A673 (cell line): ENCODE measurements around the gene TBC1D5. TPM values are rescaled to one million over a fixed set of nuclear protein-coding genes. Genes with fewer than 3 reads are reported as not detected.
"Not testable (repeated sequence)": the region's sequence is repeated elsewhere in the genome, so short reads cannot be mapped to it uniquely, and the experiment has no call there.

Source experiments
- BruUV-seq: library from RNA; stranded (reverse); fragments of 400-500 nt; replicated peaks from 2 replicates; lab custom pipeline; 2021; lab: Mats Ljungman, UMichigan
- CTCF ChIA-PET: fragments of 300-600 bp; sonication (Branson Sonifier 250); formaldehyde crosslinking; loops from one replicate; lab custom pipeline; 2022; ENCODE audit warnings: antibody characterized with exemption; lab: Charles Lee
- POLR2A ChIA-PET: fragments of 300-600 bp; sonication (Branson Sonifier 250); formaldehyde crosslinking; loops from one replicate; lab custom pipeline; 2022; ENCODE audit warnings: antibody characterized with exemption; ENCODE audit not compliant: low non-redundant PET; lab: Charles Lee
- DNase-seq: peaks from one replicate; pipeline ENCODE4 v3.0.0-alpha.2; 2015; ENCODE audit warnings: low spot score
- H3K27ac ChIP-seq: fragments of 200-600 bp; sonication (generic); 2 replicates; pipeline ENCODE4 v1.5.1; 2016; ENCODE audit warnings: mixed run types, low read depth, mild to moderate bottlenecking, mixed read lengths, antibody characterized with exemption, low read length; ENCODE audit not compliant: poor library complexity, severe bottlenecking
- H3K27me3 ChIP-seq: fragments of 200-600 bp; sonication (generic); replicated peaks from 2 replicates; pipeline ENCODE4 v1.6.1; 2017; ENCODE audit warnings: mixed run types, low read depth, mild to moderate bottlenecking, mixed read lengths, antibody characterized with exemption, low read length; ENCODE audit not compliant: insufficient read depth, poor library complexity
- H3K36me3 ChIP-seq: fragments of 200-600 bp; sonication (generic); 2 replicates; pipeline ENCODE4 v1.6.1; 2016; ENCODE audit warnings: mixed run types, mild to moderate bottlenecking, mixed read lengths, antibody characterized with exemption, low read length; ENCODE audit not compliant: insufficient read depth, poor library complexity, severe bottlenecking
- H3K4me1 ChIP-seq: fragments of 200-600 bp; sonication (generic); 2 replicates; pipeline ENCODE4 v1.6.1; 2017; ENCODE audit warnings: mixed run types, mild to moderate bottlenecking, mixed read lengths, antibody characterized with exemption, low read length; ENCODE audit not compliant: insufficient read depth, poor library complexity, severe bottlenecking
- H3K4me3 ChIP-seq: fragments of 200-600 bp; sonication (generic); 2 replicates; pipeline ENCODE4 v1.5.1; 2016; ENCODE audit warnings: low read depth, mixed run types, mild to moderate bottlenecking, mixed read lengths, low read length; ENCODE audit not compliant: poor library complexity, severe bottlenecking
- H3K9me3 ChIP-seq: fragments of 200-600 bp; sonication (generic); 2 replicates; pipeline ENCODE4 v1.6.1; 2016; ENCODE audit warnings: mixed run types, low read depth, mild to moderate bottlenecking, mixed read lengths, antibody characterized with exemption, low read length; ENCODE audit not compliant: poor library complexity, severe bottlenecking
- EZH2 ChIP-seq: fragments of 200-600 bp; sonication (generic); IDR thresholded peaks from 2 replicates; pipeline ENCODE4 v1.6.1; 2017; ENCODE audit warnings: borderline replicate concordance, low read depth, mild to moderate bottlenecking, mixed read lengths, antibody characterized with exemption, low read length; ENCODE audit not compliant: poor library complexity, severe bottlenecking
- intact Hi-C: fragments of 100-400 bp; cut with micrococcal nuclease; formaldehyde crosslinking; loops from one replicate; pipeline ENCODE4 v1.10.0; 2022; ENCODE audit not compliant: unreplicated experiment
- total RNA-seq: library from RNA; stranded (reverse); gene quantifications from 2 replicates; pipeline ENCODE4 v1.2.3, GENCODE V29; 2021
- TF ChIP-seq, protein P1 (sequence below): fragments of 300-800, 200-600 bp; sonication (generic); conservative IDR thresholded peaks from 2 replicates; pipeline ENCODE4 v1.5.1; 2017; ENCODE audit warnings: low read depth, mild to moderate bottlenecking, antibody characterized with exemption, low read length, moderate library complexity, mixed read lengths

TBC1D5 gene
- total RNA-seq, 1 experiment from 2014 or later = 40.7 TPM

GRCh38 chr3:17398959-17399551 lies 343.4 kb downstream of the TBC1D5 start:
- intact Hi-C loops = no loop called here
- H3K27me3 ChIP-seq = no peaks in the 10 kb centered on the region
- BruUV-seq = no TSS peak
- no peak overlapping the region for H3K27ac ChIP-seq
- CTCF ChIA-PET = no interaction called here
- DNase-seq = no peak
- H3K36me3 ChIP-seq = no peaks in the 10 kb centered on the region
- H3K4me1 ChIP-seq = no peaks in the 10 kb centered on the region
- no peak overlapping the region for H3K4me3 ChIP-seq
- no peaks in the 10 kb centered on the region for H3K9me3 ChIP-seq
- POLR2A ChIA-PET = no interaction called here
- TF ChIP-seq EZH2 = no peak
- TF ChIP-seq, protein P1, sequence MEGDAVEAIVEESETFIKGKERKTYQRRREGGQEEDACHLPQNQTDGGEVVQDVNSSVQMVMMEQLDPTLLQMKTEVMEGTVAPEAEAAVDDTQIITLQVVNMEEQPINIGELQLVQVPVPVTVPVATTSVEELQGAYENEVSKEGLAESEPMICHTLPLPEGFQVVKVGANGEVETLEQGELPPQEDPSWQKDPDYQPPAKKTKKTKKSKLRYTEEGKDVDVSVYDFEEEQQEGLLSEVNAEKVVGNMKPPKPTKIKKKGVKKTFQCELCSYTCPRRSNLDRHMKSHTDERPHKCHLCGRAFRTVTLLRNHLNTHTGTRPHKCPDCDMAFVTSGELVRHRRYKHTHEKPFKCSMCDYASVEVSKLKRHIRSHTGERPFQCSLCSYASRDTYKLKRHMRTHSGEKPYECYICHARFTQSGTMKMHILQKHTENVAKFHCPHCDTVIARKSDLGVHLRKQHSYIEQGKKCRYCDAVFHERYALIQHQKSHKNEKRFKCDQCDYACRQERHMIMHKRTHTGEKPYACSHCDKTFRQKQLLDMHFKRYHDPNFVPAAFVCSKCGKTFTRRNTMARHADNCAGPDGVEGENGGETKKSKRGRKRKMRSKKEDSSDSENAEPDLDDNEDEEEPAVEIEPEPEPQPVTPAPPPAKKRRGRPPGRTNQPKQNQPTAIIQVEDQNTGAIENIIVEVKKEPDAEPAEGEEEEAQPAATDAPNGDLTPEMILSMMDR = no peak

- H3K4me3 ChIP-seq = no peak overlapping the region
- H3K9me3 ChIP-seq = no peaks in the 10 kb centered on the region
- DNase-seq = no peak
- POLR2A ChIA-PET = no interaction called here
- no peak for TF ChIP-seq EZH2
- TF ChIP-seq, protein P1 = no peak
- H3K36me3 ChIP-seq = no peaks in the 10 kb centered on the region
- no peak overlapping the region for H3K27ac ChIP-seq
- no TSS peak for BruUV-seq
- H3K27me3 ChIP-seq = no peaks in the 10 kb centered on the region
- intact Hi-C loops = no loop called here
- CTCF ChIA-PET = no interaction called here
- no peaks in the 10 kb centered on the region for H3K4me1 ChIP-seq
These were observed 346.4 kb downstream of the TBC1D5 start for GRCh38 chr3:17396036-17396435.

DNA sequence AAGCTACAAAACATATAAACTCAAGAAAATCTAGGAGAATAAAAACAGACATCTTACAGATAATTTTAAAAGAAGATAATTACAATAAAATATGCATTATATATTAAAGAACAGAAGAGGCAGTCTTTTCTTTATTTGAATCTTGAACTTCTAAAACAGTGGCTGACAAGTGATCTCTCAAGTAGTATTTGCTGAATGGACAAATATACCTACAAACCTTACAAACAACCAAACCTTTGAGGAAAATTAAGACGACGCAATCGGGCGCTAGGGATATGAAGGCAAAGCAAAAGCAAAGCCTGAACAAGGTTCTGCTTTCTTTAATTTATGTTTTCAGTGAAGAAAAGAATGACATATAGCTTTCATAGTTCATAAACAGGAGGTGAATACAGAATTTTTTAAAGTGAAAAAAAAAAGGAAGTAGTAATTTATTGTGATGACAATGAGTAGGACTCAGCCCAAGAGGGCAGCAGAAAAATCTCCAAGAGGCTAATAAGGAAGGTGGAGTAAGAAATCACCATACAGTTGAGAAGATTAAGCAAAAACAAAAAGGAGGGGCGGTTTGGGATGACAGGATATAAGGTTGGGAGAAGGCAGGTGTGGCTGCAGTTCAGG lies 347.8 kb downstream of the TBC1D5 start:
- H3K4me3 ChIP-seq = no peak overlapping the region
- intact Hi-C loops = no loop called here
- no peak overlapping the region for H3K27ac ChIP-seq
- TF ChIP-seq, protein P1 = no peak
- no peak for TF ChIP-seq EZH2
- CTCF ChIA-PET = no interaction called here
- POLR2A ChIA-PET = no interaction called here
- H3K27me3 ChIP-seq = no peaks in the 10 kb centered on the region
- H3K36me3 ChIP-seq = no peaks in the 10 kb centered on the region
- no TSS peak for BruUV-seq
- no peaks in the 10 kb centered on the region for H3K9me3 ChIP-seq
- DNase-seq = no peak
- no peaks in the 10 kb centered on the region for H3K4me1 ChIP-seq

- H3K36me3 ChIP-seq, DNase-seq, POLR2A ChIA-PET, H3K9me3 ChIP-seq, intact Hi-C loops, H3K4me1 ChIP-seq, CTCF ChIA-PET, H3K27ac ChIP-seq, BruUV-seq, H3K4me3 ChIP-seq, H3K27me3 ChIP-seq: not testable (repeated sequence)
These were observed 349.9 kb downstream of the TBC1D5 start for GRCh38 chr3:17392516-17392915.
